CD4-positive, alpha-beta memory T cell (primary cell): ENCODE measurements around the gene TRDMT1. TPM values are rescaled to one million over a fixed set of nuclear protein-coding genes. Genes with fewer than 3 reads are reported as not detected.

Experiments used
- CTCF ChIA-PET: fragments of 350-600 bp; sonication (Branson Sonifier 250); formaldehyde crosslinking; loops from one replicate; lab custom pipeline; 2021; ENCODE audit warnings: inconsistent platforms; ENCODE audit not compliant: partially characterized antibody; lab: Charles Lee
- POLR2A ChIA-PET: fragments of 350-600 bp; sonication (Branson Sonifier 250); formaldehyde crosslinking; loops from one replicate; lab custom pipeline; 2021; ENCODE audit not compliant: partially characterized antibody; lab: Charles Lee
- DNase-seq, 5 donors: peaks; one replicate each; pipeline versions ENCODE4 v3.0.0 to v3.0.0-alpha.2; 2020 to 2022; ENCODE audit warnings: mixed read lengths in 1 of 5
- H3K27ac ChIP-seq: one replicate; pipeline ENCODE4 v1.7.0; 2013; ENCODE audit warnings: low read depth, low read length
- H3K27me3 ChIP-seq: 2 replicates; pipeline ENCODE4 v1.7.0; 2013; ENCODE audit warnings: mild to moderate bottlenecking, low read length, moderate library complexity; ENCODE audit not compliant: insufficient read depth
- H3K36me3 ChIP-seq: 2 replicates; pipeline ENCODE4 v1.7.0; 2013; ENCODE audit warnings: mild to moderate bottlenecking, low read length, moderate library complexity; ENCODE audit not compliant: insufficient read depth
- H3K4me1 ChIP-seq: 2 replicates; pipeline ENCODE4 v1.7.0; 2013; ENCODE audit warnings: mild to moderate bottlenecking, low read length, moderate library complexity; ENCODE audit not compliant: insufficient read depth
- H3K4me3 ChIP-seq, 2 donors: one replicate each; pipeline ENCODE4 v1.7.0; 2013; ENCODE audit warnings: low read length in 2 of 2, mild to moderate bottlenecking in 1 of 2
- H3K9me3 ChIP-seq, 2 donors: one replicate each; pipeline ENCODE4 v1.7.0; 2013; ENCODE audit warnings: low read length in 2 of 2, control low read depth in 1 of 2; ENCODE audit not compliant: control insufficient read depth in 1 of 2
- H3K27ac Mint-ChIP-seq, 7 donors: one replicate each; pipeline ENCODE4 v1.8.0; 2020 to 2021; ENCODE audit warnings: mixed read lengths in 7 of 7, mild to moderate bottlenecking in 6 of 7, inconsistent platforms in 3 of 7, moderate library complexity in 3 of 7
- H3K27me3 Mint-ChIP-seq, 2 donors: one replicate each; pipeline ENCODE4 v1.8.0; 2020 to 2021; ENCODE audit warnings: mixed read lengths in 2 of 2
- H3K36me3 Mint-ChIP-seq, 2 donors: one replicate each; pipeline ENCODE4 v1.8.0; 2020 to 2021; ENCODE audit warnings: mixed read lengths in 2 of 2, inconsistent platforms in 1 of 2, mild to moderate bottlenecking in 1 of 2
- H3K4me1 Mint-ChIP-seq, 4 donors: one replicate each; pipeline ENCODE4 v1.8.0; 2020 to 2021; ENCODE audit warnings: mixed read lengths in 4 of 4, mild to moderate bottlenecking in 1 of 4
- H3K4me3 Mint-ChIP-seq, 8 donors: one replicate each; pipeline ENCODE4 v1.8.0; 2020 to 2021; ENCODE audit warnings: mixed read lengths in 8 of 8, mild to moderate bottlenecking in 7 of 8, moderate library complexity in 6 of 8, inconsistent platforms in 3 of 8
- H3K9me3 Mint-ChIP-seq, 8 donors: one replicate each; pipeline ENCODE4 v1.8.0; 2020 to 2021; ENCODE audit warnings: mixed read lengths in 8 of 8, mild to moderate bottlenecking in 5 of 8, inconsistent platforms in 3 of 8, moderate library complexity in 1 of 8
- intact Hi-C: fragments of 100-400 bp; cut with micrococcal nuclease; formaldehyde crosslinking; loops from one replicate; pipeline ENCODE4 v1.15.1; 2023
- polyA plus RNA-seq, 2 donors: library from polyadenylated mRNA; unstranded; fragments of 300-500 nt; fragmentation: Illumina TruSeq; gene quantifications; one replicate each; pipeline ENCODE4 v1.2.3, GENCODE V29; 2021
- total RNA-seq, 2 experiments: library from RNA; stranded (reverse); gene quantifications; one replicate each; pipeline ENCODE4 v1.2.3, GENCODE V29; 2021

The TRDMT1 gene
- total and polyA plus RNA-seq, 4 experiments from 2014 or later = 7.3 to 21.3 (median 14.2) TPM

DNA sequence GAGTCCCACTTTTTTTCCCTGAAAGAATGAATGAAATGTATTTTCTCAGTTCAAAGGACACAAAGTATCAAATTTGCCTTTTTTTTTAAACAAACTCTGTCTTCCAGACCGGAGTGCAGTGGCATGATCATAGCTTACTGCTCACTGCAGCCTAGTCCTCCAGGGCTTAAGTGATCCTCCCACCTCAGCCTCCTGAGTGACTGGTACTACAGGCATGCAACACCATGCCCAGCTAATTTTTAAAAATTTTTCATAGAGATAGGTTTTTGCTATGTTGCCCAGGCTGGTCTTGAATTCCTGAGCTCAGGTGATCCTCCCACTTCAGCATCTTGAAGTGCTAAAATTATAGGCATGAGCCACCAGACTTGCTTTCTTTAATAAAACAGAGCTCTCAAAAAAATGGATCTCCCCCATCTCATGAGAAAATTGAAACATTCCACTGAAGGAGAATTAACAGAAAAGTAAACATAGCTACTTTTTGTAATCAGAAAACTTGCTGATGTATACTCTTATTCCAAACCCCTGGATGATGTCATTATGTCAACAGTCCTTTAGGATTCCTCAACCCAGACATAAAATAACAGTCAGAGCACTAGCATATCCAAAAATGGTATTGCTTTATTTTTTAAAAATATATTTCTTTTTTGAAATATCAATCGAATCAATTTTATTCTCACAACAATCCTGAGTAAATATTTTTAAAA is 12.3 kb upstream of the TRDMT1 start:
- intact Hi-C loops = no loop called here
- Mint-ChIP-seq H3K27me3 (no peaks in the 10 kb centered on the region), H3K36me3 (peaks cover 17 to 23% of the 10 kb centered on the region in 2 donors), H3K4me3 (no peak overlapping the region), H3K9me3 (no peaks in the 10 kb centered on the region), H3K27ac (peak overlapping the region in 4 of 7 donors; percentile 6 to 19 (median 11)), H3K4me1 (peaks cover 8 to 33% (median 12%) of the 10 kb centered on the region in 4 donors)
- Histone ChIP-seq H3K36me3 (no peaks in the 10 kb centered on the region), H3K4me1 (peaks cover 17% of the 10 kb centered on the region), H3K27ac (no peak overlapping the region), H3K9me3 (no peaks in the 10 kb centered on the region), H3K27me3 (no peaks in the 10 kb centered on the region), H3K4me3 (no peak overlapping the region)
- ChIA-PET CTCF (interaction anchor here (0.7 to 2.5 kb wide), 2 partner anchors 17 to 36 kb away, joined by 3 to 11 read pairs; no protein-coding TSS in a partner anchor), POLR2A (interaction anchor here (0.8 to 3.0 kb wide), 3 partner anchors 12 to 16 kb away, joined by 3 to 18 read pairs (median 14); partner anchors contain the start of genes TRDMT1 and VIM)
- no peak for DNase-seq

DNA sequence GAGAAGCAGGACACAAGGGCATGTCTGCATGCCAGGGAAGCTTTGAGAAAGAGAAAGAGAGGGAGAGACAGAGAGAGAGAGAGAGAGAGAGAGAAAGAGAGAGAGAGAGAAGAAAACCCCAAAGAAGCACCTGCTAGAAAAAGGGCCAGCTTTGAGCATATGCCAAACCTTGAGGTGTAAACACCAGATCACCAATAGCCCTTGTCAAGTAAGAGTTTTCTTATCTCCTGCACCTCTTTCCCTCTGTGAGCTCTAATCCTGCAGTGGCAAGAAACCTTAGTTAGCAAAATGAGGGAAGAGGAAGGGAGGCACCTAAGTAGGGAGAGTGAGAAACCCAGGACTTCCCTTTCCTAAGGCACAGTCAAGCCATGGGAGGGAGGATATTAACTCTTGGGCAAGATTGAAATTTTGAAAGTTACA is 11.3 kb upstream of the TRDMT1 start:
- Mint-ChIP-seq H3K27me3 (no peaks in the 10 kb centered on the region), H3K27ac (peak overlapping the region in 2 of 7 donors; percentile 3 to 46), H3K4me3 (peak overlapping the region in 1 of 8 donors; percentile 27), H3K36me3 (peaks cover 12 to 18% of the 10 kb centered on the region in 2 donors), H3K4me1 (peaks cover 8 to 33% (median 13%) of the 10 kb centered on the region in 4 donors), H3K9me3 (no peaks in the 10 kb centered on the region)
- Histone ChIP-seq H3K27ac (no peak overlapping the region), H3K27me3 (no peaks in the 10 kb centered on the region), H3K4me3 (no peak overlapping the region), H3K9me3 (no peaks in the 10 kb centered on the region), H3K4me1 (peaks cover 17% of the 10 kb centered on the region), H3K36me3 (no peaks in the 10 kb centered on the region)
- ChIA-PET CTCF (interaction anchor here (2.5 kb wide), 1 partner anchor 18 kb away, joined by 11 read pairs; no protein-coding TSS in a partner anchor), POLR2A (interaction anchor here (2.2 to 3.0 kb wide), 2 partner anchors 11 to 17 kb away, joined by 14 to 18 read pairs; partner anchors contain the start of genes TRDMT1 and VIM)
- intact Hi-C loops = no loop called here
- DNase-seq = no peak

DNA sequence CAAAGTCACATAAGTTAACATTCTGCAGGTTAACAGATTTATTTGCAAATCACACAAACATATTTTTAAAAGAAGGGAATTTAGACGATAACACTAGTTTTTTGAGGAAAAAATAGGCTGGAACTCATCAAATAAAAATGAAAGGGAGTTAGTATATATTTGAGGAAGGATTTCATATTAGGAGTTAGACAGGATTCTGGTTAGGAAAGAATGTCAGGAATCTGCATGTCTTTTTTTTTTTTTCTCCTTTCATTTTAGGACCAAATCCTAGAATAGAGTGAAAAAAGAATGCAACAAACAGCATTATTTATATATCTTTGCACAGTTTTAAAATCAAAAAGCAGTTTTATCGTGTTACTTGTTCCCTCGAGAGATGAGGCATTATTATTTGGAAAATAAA is 8.9 kb upstream of the TRDMT1 start:
- Histone ChIP-seq H3K27me3 (no peaks in the 10 kb centered on the region), H3K4me3 (no peak overlapping the region), H3K27ac (no peak overlapping the region), H3K4me1 (peaks cover 18% of the 10 kb centered on the region), H3K36me3 (no peaks in the 10 kb centered on the region), H3K9me3 (no peaks in the 10 kb centered on the region)
- Mint-ChIP-seq H3K27me3 (no peaks in the 10 kb centered on the region), H3K9me3 (no peaks in the 10 kb centered on the region), H3K4me3 (no peak overlapping the region), H3K27ac (no peak overlapping the region), H3K4me1 (peaks cover 9 to 27% (median 22%) of the 10 kb centered on the region in 4 donors), H3K36me3 (peaks cover 11 to 13% of the 10 kb centered on the region in 2 donors)
- CTCF ChIA-PET = interaction anchor here (1.5 kb wide), 1 partner anchor 11 kb away, joined by 3 read pairs; no protein-coding TSS in a partner anchor
- no peak for DNase-seq
- intact Hi-C loops = no loop called here
- POLR2A ChIA-PET = interaction anchor here (0.8 to 1.3 kb wide), 2 partner anchors 9 to 17 kb away, joined by 3 to 6 read pairs; partner anchors contain the start of gene TRDMT1

DNA sequence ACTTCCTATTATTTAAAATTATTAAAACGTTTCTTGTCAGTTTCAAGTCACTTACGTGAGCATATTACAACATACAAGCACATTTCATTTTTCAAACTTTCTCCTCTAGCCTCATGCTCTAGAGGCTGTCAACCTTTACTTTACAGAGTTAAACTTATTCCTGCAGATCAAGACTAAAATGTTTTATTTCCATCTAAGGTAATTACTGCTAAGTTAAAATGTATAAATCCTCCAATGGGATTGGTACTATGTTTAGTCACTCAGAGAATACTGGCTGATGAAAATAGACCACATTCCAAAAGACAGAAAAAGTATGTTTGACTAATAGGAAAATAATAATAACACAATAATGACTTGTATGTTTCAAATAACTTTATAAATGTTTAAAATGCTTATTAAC is 8.4 kb upstream of the TRDMT1 start:
- CTCF ChIA-PET = interaction anchor here (1.7 kb wide), 1 partner anchor 20 kb away, joined by 5 read pairs; no protein-coding TSS in a partner anchor
- POLR2A ChIA-PET = no interaction called here

DNA sequence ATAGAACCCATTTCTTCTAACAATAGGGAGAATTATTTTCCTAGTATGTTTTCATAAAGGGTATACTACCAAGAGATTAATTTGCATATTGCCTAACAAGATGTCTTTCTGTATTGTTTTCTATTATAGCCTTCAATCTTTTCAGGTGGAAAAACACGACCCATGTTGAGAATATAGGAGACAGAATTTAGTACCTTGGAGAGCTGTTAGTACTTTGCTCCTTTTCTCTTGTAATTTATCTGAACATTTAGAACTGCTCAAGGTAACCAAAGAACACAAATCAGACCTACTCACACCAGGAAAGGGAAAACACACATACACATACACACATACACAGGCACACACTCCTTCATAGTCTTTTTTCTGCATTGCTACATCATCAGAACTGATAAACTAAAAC is 7.8 kb upstream of the TRDMT1 start:
- peaks cover 7 to 9% of the 10 kb centered on the region in 2 donors for H3K36me3 Mint-ChIP-seq
- H3K4me1 Mint-ChIP-seq = peaks cover 7 to 30% (median 26%) of the 10 kb centered on the region in 4 donors
- intact Hi-C loops = no loop called here
- no peak overlapping the region for H3K4me3 ChIP-seq
- H3K9me3 Mint-ChIP-seq = no peaks in the 10 kb centered on the region
- H3K36me3 ChIP-seq = no peaks in the 10 kb centered on the region
- H3K4me3 Mint-ChIP-seq = no peak overlapping the region
- ChIA-PET CTCF (interaction anchor here (1.0 to 1.7 kb wide), 2 partner anchors 21 to 382 kb away, joined by 3 to 5 read pairs; no protein-coding TSS in a partner anchor), POLR2A (interaction anchor here (11.4 kb wide), 1 partner anchor 22 kb away, joined by 483 read pairs; the partner anchor contains the start of gene VIM)
- no peak for DNase-seq
- peaks cover 19% of the 10 kb centered on the region for H3K4me1 ChIP-seq
- no peaks in the 10 kb centered on the region for H3K27me3 Mint-ChIP-seq
- H3K27ac Mint-ChIP-seq = peak overlapping the region in 4 of 7 donors; percentile 0 to 54 (median 25)
- H3K9me3 ChIP-seq = no peaks in the 10 kb centered on the region
- H3K27ac ChIP-seq = no peak overlapping the region
- H3K27me3 ChIP-seq = no peaks in the 10 kb centered on the region

More for the DNA sequence above, 8.4 kb upstream of the TRDMT1 start:
- peaks cover 19% of the 10 kb centered on the region for H3K4me1 ChIP-seq
- H3K9me3 ChIP-seq = no peaks in the 10 kb centered on the region
- H3K27ac ChIP-seq = no peak overlapping the region
- no peak overlapping the region for H3K4me3 ChIP-seq
- Mint-ChIP-seq H3K36me3 (peaks cover 10 to 13% of the 10 kb centered on the region in 2 donors), H3K27ac (no peak overlapping the region), H3K9me3 (no peaks in the 10 kb centered on the region), H3K27me3 (no peaks in the 10 kb centered on the region), H3K4me1 (peaks cover 9 to 27% (median 23%) of the 10 kb centered on the region in 4 donors), H3K4me3 (no peak overlapping the region)
- no peak for DNase-seq
- intact Hi-C loops = no loop called here
- no peaks in the 10 kb centered on the region for H3K36me3 ChIP-seq
- H3K27me3 ChIP-seq = no peaks in the 10 kb centered on the region

DNA sequence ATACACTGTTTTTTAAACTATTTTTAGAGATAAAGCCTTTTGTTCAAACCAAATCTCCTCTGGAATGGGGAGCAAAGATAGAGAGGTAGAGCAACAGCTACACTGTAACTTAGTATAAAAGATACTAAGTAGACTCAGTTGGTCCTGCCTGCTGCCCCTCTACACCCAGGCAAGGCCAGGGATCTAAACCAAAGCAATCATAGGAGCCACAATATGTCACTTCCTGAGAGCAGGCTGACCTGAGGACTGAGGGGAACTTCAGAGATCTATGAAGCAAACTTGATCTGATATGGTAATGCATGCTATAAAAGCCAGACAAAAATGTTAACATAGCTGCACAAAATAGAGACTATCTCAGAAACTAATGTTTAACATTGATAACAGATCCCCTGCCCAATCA is 7.0 kb upstream of the TRDMT1 start:
- H3K36me3 Mint-ChIP-seq = peaks cover 7% of the 10 kb centered on the region in 2 donors
- Histone ChIP-seq H3K4me1 (peaks cover 19% of the 10 kb centered on the region), H3K4me3 (no peak overlapping the region), H3K27me3 (no peaks in the 10 kb centered on the region), H3K36me3 (no peaks in the 10 kb centered on the region), H3K9me3 (no peaks in the 10 kb centered on the region), H3K27ac (no peak overlapping the region)
- POLR2A ChIA-PET = interaction anchor here (11.4 kb wide), 1 partner anchor 23 kb away, joined by 483 read pairs; the partner anchor contains the start of gene VIM
- H3K4me1 Mint-ChIP-seq = peaks cover 7 to 34% (median 28%) of the 10 kb centered on the region in 4 donors
- peak overlapping the region in 5 of 7 donors; percentile 15 to 79 (median 52) for H3K27ac Mint-ChIP-seq
- H3K27me3 Mint-ChIP-seq = no peaks in the 10 kb centered on the region
- intact Hi-C loops = no loop called here
- no peak overlapping the region for H3K4me3 Mint-ChIP-seq
- DNase-seq = no peak
- H3K9me3 Mint-ChIP-seq = no peaks in the 10 kb centered on the region
- CTCF ChIA-PET = interaction anchor here (1.0 to 1.7 kb wide), 2 partner anchors 22 to 381 kb away, joined by 3 to 5 read pairs; no protein-coding TSS in a partner anchor
